Measurements from ENCODE around the gene JMJD1C.

Gene JMJD1C

DNA sequence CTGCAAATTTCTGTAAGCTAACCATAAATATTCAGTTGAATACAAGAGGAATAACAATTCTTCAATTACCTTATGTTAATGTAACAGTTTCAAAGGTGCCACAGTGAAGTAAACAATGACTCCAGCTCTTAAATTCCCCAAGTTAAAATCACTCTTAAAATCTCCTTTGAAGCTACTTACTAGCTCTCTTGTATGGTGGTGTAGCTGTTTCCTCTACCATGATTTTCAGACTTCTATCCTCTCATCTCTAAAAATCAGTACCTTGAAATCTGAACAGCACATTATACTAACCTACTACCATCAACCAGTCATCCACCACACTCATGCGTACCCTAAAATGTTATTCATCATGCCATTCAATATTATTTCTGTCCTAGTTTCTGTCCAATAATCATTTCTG, 29.6 kb downstream of the JMJD1C start:
- no peak for DNase-seq

- DNase-seq: no peak
Measured at GRCh38 chr10:63434866-63435854, 30.6 kb downstream of the JMJD1C start.

DNA sequence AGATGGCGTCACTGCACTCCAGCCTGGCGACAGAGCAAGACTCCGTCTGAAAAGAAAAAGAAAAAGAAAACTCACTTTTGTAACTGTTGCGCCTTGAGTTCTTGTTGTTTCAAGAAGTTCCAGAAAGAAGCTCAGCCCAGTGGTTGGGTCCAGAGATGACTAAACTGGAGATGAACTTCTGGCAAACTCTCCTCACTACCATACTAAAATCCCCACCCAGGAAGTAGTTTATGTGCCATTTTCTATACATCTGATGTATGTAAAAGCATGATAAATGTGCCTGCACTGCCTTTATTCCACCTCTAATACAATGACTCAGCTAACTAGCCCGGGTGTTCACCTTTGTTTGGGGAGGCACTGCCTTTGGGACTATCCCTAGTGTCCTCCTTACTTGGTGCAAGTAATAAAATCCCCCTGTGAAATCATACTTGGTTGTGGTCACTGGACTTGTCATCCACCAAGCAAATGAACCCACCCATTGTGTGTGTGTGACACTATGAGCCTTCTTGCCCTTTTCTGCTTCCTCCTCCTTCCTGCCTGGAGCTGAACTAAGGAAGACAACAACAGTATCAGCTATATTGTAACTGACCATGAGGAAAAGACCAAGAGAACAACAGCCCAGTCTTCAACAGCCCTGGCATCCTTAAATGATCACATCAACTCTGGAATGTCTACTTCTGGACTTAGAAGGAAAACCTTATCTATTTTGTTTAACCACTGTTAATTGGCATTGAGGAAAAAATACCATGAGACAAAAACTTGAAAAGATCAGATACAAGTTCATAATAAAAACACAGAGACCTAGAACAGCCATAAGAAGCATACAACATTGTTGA, 33.6 kb downstream of the JMJD1C start:
- DNase-seq: no peak

DNA sequence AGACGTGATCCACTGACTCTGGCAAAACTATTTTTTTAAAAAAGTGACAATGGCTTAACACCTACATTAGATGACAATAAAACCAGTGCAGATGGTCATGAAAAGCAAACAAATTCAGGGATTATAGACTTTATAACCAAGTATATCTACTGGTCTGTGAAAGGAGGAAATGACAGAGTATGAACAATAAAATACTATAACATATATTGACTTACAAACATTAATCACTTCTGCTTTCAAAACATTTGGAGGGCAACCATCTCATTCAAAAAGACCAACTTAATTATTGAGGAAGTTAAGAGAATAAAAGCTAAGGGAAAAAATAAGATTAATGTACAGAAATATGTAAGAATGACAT, 34.8 kb downstream of the JMJD1C start:
- DNase-seq: no peak

DNA sequence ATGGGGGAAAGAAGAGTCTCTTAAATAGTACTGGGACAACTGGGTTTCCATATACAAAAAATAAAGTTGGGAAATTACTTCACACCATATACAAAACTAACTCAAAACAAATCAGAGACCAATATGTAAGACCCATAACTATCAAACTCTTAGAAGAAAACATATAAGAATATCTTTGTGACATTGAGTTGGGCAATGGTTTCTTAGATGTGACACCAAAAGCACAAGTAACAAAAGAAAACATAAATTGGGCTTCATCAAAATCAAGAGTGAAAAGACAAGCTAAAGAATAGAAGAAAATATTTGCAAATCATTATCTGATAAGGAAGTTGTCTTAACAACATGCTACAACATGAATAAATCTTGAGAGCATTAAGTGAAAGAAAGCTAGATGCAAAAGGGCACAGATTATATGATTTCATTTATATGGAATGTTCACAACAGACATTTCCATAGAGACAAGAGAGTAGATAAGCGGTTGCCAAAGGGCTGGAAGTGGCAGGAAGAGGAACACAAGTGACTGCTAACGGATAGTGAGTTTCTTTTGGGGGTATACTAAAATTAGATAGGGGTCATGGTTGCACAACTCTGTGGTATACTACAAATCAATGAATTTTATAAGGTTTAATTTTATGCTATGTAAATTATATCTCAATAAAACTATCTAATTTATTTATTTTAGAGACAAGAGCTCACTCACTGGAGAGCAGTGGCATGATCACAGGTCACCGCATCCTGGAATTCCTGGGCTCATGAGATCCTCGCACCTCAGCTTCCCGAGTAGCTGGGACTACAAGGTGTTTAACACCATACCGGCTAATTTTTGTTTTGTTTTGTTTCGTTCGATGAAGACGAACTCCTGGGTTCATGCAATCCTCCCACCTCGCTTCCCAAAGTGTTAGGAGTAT, 35.4 kb downstream of the JMJD1C start:
- DNase-seq: no peak

DNA sequence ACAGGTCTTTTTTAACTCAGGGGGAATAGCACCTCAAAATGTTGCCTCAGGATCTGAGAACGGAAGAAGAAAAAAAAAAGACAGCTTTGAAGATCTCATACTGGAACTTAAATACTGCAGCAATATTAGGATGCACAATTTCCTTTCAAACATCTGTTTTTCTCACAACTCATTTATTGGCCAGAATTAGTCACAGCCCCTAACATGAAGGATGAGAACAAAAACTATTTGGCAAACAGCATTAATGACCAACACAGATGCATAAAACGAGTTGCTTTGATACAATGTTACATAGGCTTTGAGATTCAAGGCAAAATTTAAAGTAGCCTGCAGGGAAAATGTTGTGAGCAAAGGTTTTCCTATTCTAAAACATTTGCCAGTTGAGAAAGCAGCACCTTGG, 36.5 kb downstream of the JMJD1C start:
- DNase-seq: no peak

DNA sequence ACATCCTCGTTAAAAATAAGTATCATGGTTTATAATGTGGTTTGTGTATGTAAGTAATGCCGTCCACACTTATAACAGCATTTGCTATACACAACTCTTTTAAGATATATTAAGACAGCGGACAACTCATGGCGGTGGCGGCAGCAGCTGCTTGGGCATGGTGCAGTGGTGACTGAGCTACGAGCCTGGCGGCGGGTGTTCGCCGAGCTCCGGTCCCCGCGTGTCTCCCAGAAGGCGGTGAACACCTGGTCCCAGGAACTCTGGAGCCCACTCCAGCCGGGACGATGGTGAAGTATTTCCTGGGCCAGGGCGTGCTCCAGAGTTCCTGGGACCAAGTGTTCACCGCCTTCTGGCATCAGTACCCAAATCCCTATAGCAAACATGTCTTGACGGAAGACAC, 38.8 kb downstream of the JMJD1C start:
- no peak for DNase-seq

DNA sequence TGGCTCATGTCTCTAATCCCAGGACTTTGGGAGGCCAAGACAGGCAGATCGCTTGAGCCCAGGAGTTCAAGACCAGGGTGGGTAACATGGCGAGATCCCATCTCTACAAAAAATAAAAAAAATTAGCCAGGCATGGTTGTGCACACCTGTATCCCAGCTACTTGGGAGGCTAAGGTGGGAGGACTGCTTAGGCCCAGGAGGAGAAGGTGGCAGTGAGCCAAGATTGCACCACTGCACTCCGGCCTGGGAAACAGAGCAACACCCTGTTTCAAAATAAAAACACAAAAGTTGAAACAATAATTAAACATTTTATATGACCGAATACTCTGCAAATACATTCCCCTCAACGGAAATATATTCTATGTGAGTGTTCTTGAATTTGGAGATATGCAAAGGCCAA, 40.3 kb downstream of the JMJD1C start:
- DNase-seq: no peak

DNA sequence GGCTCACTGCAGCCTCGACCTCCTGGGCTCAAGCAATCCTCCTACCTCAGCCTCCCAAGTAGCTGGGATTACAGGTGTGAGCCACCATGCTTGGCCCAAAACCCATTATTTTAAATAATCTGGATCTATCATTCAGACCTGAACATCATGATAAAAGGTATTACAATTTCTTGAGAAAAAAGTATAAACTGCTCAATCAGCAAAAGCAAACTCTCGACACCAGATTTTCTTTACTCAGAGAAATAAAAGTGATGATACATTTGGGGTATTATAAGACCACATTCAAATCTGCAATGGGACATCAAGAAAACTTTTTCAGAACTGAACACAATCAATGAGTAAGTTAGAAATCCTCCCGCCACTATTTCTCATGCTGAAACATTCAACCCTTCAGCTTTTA, 41.2 kb downstream of the JMJD1C start:
- no peak for DNase-seq

GRCh38 chr10:63423494-63423893, 42.3 kb downstream of the JMJD1C start:
- no peak for DNase-seq

DNA sequence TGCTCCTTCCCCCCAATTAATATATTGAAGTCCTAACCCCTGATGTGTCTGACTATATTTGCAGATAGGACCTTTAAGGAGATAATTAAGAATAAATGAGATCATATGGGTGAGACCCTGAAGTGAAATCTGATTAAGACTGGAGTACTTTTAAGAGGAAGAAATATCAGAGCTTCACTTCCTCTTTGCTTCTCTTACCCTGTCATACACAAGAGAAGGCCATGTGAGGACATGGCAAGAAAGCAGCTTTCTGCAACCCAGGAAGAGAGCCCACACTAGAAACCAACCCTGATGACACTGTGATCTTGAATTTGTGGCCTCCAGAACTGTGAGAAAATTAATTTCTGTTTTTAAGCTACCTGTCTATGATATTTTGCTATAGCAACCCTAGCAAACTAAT, 44.2 kb downstream of the JMJD1C start:
- no peak for DNase-seq

DNA sequence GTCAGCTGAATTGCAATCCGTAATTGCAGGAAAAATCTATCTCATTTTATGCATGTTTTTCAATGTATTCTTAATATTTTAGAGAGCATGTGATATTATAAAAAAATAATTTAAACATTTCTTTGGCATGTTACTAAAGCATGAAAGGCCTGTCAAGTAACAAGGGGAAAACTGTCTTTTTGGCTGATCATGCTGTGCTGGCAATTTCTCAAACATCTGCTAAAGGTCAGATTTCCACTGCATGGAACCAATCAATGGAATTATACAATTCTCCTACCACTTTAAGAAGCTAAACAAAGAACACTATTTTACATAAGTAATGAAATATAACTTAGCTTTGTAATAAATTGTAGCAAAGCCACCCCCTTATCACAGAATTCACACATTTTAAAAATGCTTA, 49.4 kb downstream of the JMJD1C start:
- no peak for DNase-seq

- DNase-seq: no peak
Measured at GRCh38 chr10:63415640-63416244, 50.0 kb downstream of the JMJD1C start.

DNA sequence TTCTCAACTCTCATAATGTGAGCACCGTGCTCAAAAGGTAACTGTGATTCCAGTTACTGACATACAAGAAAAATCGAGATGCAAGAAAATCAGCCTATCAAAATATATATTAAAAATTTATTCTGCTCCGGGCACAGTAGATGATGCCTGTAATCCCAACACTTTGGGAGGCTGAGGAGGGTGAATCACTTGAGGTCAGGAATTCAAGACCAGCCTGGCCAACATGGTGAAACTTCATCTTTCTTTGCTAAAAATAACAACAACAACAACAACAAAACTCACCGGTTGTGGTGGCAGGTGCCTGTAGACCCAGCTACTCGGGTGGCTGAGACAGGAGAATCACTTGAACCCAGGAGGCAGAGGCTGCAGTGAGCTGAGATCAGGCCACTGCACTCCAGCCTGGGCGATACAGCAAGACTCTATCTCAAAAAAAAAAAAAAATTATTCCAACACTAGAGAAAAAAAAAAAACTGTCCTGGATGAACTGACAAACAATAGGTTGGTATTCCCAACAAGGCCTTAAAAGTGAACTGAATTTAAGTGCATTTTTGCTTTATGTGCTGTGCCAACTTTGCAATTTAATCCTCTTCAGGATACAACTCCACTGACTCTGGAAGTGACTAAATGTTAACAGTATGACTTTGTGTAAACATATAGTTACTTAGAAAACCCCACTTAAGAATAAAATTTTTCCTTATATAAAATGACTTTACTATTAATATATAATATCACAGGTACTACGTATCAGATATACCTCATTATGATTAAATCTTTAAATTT, 51.1 kb downstream of the JMJD1C start:
- DNase-seq: no peak

- DNase-seq: no peak
Measured at GRCh38 chr10:63413429-63413828, 52.3 kb downstream of the JMJD1C start.

DNA sequence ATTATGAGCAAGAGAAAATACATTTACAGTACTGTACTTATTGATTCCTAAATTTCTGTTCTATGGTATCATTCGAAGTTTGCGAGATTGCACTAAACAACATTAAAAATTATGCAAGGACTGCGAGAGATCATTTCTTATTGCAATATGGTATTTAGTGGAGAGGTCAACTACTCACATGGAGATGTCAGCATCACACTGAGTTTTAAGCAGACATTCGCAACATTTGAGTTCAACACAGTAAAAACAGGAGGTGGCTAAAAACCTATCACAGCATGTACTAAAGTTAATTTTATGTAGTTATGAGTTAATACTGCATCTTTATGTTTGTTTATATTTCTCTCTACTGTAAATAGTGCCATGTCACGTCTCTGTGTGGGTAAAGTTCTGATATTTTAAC, 53.5 kb downstream of the JMJD1C start:
- no peak for DNase-seq

- no peak for DNase-seq
Measured at GRCh38 chr10:63410633-63411032, 55.1 kb downstream of the JMJD1C start.

- no peak for DNase-seq
Measured at GRCh38 chr10:63409465-63410027, 56.2 kb downstream of the JMJD1C start.

DNA sequence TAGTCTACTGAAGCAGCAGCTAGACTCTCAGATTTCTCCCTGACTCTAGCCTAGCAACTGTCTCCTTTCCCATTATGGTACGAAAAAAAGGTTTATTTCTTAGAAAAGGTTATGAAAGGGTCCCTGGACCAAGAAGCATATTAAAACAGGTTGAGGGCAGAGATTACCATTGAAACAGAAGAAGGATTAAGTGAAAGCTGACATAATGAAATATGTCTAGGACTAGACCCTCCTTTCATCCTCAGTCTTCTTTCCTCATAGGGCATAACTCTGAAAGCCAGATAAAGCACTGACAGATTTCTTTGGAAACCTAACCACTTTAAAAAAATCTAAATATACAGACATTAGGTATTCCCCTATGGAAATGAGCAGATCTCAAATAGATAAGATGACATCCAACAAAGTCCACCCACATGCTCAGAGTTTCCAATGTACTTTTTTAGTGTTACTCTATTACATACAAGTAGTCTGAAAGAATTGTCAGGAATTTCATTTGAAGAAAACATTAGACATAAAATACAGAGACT, 58.6 kb downstream of the JMJD1C start:
- no peak for DNase-seq

GRCh38 chr10:63396133-63396761, 69.5 kb downstream of the JMJD1C start:
- no peak for DNase-seq

- DNase-seq: no peak
Measured at GRCh38 chr10:63393050-63393449, 72.7 kb downstream of the JMJD1C start.
